NOMO-1 treated with dmso at 0.1 percent for 144 hours (cell line): ENCODE measurements around the gene IKZF3.
"Not testable (repeated sequence)": the region's sequence is repeated elsewhere in the genome, so short reads cannot be mapped to it uniquely, and the experiment has no call there.

Experiments used
- DNase-seq: peaks from one replicate; lab custom pipeline; 2025; ENCODE audit not compliant: unreplicated experiment; lab: John Stamatoyannopoulos, UW

IKZF3 gene

GRCh38 chr17:39863918-39864746 lies at the start of gene IKZF3:
Gene IKZF3, minus strand, starts transcription at chr17:39864312. Its CDS starts 186 bp downstream, at chr17:39864126.
- DNase-seq = no peak

DNA sequence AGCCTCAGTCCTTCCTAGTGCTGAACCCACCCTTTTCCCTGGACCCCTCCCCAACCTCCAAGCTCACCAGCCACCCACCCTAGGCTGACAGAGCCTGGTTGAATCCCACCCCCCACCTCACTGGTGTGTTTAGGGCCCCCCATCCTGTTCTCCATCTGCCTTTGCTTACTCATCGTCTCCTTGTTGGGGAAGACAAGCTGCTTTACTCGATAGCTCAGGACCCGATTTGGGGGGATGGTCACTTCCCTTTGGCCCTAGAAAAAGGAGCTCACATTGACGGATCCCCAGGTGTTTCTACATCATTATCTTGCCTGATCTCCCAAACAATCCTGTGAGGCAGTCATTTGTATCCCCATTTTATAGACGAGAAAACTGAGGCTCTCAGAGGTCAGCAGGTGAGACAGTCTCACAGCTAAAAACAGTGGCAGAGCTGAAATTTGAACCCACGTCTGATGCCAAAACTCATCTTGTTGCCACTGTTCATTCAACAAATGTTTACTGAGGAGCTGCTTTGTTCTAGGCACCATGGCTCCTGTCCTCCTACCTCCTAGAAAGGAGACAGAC lies 44.8 kb upstream of the IKZF3 start:
- DNase-seq = no peak

- DNase-seq = no peak
Measured at GRCh38 chr17:39904990-39905288, 40.8 kb upstream of the IKZF3 start.

DNA sequence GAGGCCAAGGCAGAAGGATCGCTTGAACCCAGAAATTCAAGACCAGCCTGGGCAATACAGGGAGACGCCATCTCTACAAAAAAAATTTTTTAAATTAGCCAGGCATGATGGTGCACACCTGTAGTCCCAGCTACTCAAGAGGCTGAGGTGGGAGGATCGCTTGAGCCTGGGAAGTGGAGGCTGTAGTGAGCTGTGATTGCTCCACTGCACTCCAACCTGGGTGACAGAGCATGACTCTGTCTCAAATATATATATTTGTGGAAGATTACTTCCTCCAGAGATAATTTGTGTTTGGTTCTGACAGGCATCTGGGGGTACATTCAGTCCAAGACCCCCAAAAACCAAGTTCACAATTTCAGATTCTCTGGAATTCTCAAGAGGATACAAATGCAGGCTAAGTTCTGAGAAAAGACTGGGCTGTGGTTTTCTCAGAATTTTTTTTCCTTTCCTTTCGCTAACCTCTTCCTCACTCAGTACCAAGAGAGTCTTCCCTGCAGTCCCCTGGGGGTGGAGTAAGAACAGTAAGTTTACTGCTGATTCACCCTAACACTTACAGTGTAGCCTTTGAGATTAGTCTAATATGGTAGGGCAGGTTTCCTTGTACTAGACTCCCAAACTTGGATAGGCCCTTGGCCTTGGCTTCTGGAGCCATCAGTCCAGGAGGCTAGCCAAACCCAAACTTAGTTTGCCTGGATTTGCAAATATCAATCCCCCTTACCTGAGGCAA lies 39.2 kb upstream of the IKZF3 start:
- no peak for DNase-seq

GRCh38 chr17:39902027-39902426 lies 37.9 kb upstream of the IKZF3 start:
- DNase-seq = not testable (repeated sequence)

- DNase-seq = no peak
Measured at GRCh38 chr17:39899215-39899614, 35.1 kb upstream of the IKZF3 start.

DNA sequence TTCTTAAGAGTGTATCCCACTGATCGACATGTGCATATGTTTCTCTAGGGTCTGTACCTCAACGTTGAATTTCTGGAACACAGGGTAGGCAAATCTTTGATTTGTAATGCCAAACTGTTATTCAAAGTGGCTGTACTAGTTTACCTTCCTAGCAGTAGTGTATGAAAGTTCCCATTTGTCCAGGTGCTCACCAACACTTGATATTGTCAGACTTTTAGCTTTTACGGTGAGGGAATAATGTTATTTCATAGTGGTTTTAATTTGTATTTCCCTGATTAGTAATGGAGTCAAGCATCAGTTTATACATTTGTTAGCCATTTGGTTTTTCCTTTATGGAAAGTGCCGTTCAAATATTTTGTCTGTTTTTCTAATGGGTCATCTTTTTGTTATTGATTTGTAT lies 34.0 kb upstream of the IKZF3 start:
- DNase-seq = no peak

DNA sequence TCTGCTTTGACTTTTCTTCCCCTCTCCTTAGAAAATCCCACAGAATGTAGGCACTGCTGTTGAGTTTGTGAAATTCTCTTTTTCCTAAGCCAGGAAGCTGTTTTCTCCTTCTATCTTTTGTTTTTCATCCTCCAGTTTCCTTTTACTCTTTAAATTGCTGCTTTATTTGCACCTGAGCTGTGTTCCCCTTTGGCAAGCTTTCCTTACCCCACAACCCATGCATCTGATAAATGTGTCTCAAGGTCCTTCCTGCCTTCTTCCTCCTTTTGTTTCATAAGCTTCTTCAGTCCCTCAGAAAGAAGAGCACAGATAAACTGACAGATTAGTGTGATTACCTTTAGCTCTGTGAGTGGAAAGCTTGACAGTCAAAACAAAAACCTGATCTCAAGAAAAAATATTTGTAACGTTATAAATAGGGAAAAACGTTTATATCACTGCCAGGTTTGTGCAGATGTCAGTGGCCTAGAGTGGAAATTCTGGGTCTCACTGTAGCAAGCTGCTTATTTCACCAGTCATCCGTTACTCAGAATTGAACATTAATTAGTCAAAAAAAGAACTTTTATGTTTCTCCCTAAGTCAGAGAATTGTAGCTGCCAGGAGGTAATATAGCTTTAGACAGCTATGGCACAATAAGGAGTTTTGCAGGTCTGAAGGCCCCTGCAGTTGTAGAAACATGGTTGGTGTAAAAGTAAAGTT lies 30.7 kb upstream of the IKZF3 start:
- no peak for DNase-seq

GRCh38 chr17:39889200-39889599 lies 25.1 kb upstream of the IKZF3 start:
- DNase-seq = no peak

GRCh38 chr17:39887078-39887477 lies 23.0 kb upstream of the IKZF3 start:
- no peak for DNase-seq

DNA sequence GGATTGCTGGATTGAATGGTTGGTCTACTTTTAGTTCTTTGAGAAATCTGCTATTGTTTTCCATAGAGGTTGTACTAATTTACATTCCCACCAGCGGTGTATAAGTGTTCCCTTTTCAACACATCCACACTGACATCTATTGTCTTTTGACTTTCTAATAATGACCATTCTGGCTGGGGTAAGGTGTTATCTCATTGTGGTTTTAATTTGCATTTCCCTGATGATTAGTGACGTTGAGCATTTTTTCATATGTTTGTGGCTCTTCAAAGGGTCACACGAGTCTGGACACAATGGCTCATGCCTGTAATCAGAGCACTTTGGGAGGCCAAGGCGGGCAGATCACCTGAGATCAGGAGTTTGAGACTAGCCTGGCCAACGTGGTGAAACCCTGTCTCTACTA lies 22.0 kb upstream of the IKZF3 start:
- DNase-seq = not testable (repeated sequence)

DNA sequence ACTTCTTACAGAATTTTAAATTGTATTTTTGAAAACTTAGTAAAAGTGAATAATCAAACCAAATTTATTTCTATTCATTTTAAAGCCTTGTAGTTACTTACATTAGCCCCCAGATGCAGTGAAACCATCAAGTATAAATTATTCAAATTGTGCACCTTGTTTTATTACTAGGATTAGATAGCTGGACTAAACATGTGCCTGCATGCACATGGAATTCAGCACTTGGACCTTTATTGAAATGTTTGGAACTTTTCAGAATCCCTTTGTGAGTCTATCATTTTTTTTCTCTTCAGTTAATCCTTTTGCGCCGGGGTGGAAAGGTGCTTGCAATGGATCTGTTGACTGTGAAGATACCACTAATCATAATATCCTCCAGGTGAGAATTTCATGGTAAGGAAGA lies 8.6 kb upstream of the IKZF3 start:
- no peak for DNase-seq

DNA sequence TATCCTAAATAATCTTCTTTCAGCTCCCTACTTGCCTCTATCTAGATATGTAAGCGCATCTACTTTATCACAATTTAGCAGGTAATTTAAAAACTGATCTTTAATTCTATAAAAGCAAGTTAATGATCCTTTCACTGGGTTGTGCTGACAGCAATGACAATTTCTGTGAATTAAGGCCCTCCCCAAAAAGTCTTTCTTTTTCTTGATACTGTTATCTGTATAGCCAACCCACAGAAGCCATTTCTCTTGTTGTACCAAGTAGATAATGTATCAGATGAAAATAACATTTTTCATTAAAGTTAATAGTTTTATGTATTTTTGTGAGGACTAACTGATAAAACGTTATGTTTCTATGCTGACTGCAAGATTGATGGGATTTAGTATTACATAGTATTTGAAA lies 7.7 kb upstream of the IKZF3 start:
- DNase-seq = no peak

DNA sequence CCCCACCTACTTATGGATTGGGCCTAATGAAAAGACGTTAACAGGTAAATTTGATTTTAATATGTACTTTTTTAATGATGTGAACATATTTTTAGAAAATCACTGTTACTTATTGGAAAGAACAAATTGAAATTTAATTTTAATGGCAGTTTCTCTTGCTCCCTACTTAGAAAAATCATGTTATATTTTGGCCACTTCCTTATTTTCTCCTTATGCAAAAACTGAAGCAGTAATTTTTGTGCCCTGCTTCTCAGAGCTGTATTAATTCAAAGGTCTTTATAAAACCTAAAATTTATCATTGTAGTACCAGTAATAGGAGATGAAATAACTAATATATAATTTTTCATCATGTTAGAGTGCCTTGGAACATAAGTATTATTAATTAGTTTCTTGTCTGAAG lies 6.7 kb upstream of the IKZF3 start:
- no peak for DNase-seq

DNA sequence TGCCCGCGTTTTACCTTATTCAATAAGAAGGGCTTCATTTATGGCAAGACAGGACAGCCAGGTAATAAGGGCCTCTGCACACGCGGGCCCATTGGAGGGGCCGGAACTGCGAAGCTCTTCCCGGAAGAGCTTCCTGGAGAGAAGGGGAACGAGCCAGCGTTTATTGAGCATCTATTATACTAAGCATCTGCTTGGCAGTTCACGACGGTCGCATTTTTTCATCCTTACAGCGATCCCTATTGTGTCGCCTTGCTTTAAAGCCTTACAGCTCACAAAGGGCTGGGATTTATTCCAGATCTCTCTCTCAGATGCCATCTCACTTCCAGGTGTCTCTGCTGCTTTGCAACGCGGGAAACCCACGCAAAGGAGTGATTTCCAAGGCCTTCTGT lies 4.4 kb upstream of the IKZF3 start:
- DNase-seq = no peak

GRCh38 chr17:39867880-39868553 lies 3.9 kb upstream of the IKZF3 start, which contains the start of gene ZPBP2:
Gene ZPBP2, plus strand, starts transcription at chr17:39868202. Its CDS starts 153 bp downstream, at chr17:39868355.
- no peak for DNase-seq

DNA sequence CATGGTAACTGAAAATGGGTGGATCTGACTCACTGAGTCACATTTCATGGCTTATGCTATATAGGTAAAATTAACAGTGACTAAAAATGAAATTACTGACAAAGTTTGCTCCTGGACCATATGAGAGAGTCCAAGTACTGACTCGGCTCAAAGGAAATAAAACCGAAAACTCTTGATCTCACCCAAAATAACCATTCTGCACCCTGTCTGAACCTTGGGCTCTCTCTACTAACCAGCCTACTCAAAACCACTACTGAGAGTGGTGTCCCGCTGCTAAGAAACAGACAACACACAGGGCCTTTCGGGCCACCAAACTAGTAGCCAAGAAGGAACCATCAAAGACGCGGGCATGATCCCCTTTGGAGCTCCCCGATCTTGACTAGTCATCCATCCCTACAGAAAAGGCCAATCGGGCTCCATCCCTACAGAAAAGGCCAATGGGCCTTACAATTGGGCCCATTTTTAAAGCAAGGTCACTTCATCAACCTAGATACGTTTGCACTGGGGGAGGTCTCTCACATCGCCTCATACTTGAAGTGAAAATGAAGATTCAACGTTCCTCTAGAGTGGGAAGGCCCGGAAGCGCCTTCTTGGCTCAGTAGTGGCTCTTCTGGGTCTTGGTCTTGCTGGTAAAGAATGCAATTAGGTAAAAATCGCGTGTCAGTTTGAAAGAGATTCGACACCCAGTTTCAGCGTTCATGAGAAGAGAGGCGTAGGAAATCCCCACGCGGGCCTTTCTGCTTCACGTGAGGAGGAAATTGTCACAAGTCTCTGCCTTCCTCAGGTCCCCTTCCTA lies 3.2 kb upstream of the IKZF3 start:
- no peak for DNase-seq

DNA sequence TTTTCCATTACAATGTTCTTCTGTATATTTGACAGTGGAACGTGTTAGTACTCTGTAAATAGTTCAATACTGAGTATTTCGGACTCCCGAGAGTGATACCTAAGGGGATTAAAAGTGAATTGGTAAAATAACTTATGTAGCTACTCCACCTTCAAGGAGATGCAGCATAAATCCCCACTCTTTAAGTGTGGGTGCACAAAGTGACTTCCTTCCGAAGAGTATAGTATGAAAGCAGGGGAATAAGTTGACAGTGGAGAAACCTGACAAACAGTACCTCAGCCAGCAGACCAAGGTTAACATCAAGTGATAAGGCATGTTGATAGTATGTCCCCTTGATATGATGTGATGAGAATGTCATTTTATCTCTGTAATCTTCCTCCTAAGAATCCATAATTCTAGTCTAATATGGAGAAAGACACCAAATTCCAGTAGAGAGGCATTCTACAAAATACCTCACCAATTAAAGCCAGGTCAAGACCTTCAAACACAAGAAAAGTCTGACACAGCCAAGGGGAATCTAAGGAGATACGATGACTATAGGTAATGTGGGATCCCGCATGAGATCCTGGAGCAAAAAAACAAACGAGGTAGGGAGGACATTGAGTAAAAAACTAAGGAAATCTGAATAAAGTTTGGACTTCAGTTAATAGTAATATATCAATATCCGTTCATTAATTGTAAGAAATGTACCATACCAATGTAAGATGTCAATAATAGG lies 2.1 kb upstream of the IKZF3 start:
- DNase-seq = no peak

DNA sequence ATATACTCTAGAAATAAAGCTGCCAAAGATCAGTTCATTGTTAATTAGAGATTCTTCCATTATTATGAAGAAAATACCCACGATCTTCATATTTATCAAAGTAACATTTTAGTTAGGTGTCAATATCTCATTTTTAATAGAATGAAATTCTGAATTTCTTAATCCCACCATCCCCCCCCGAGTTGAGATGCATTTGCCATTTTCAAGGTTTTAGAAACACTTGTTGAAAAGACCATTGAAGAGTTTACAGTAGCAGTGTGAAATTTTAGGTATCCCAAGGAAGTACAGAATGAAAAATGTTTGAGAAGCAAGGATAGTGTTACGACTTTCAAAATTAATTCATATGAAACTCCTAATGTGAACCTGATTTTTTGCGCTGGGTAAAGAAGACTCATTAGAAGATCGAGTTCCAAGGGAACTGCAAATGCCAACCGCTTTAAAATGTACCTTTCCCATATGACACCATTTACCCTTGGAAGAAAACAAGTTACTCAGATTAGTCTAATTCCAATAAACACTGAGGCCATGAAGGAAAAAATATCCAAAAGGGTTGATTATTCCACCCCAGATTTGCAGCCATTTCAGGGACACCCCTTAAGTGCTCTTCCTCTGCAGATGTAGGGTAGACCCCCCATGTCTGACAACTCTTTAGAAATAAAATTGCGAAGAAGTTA lies 731 bp downstream of the IKZF3 start:
- DNase-seq = no peak
